ENCODE measurements around the gene RAB1A. TPM values are rescaled to one million over a fixed set of nuclear protein-coding genes. Genes with fewer than 3 reads are reported as not detected.

The RAB1A gene
- total and polyA plus RNA-seq, 9 of the 15 experiments (the other 6 are each of a cell fraction or from before 2014, with no cell fraction given): 43.8 to 163 (median 67.7) TPM

- TF ChIP-seq, protein P1, sequence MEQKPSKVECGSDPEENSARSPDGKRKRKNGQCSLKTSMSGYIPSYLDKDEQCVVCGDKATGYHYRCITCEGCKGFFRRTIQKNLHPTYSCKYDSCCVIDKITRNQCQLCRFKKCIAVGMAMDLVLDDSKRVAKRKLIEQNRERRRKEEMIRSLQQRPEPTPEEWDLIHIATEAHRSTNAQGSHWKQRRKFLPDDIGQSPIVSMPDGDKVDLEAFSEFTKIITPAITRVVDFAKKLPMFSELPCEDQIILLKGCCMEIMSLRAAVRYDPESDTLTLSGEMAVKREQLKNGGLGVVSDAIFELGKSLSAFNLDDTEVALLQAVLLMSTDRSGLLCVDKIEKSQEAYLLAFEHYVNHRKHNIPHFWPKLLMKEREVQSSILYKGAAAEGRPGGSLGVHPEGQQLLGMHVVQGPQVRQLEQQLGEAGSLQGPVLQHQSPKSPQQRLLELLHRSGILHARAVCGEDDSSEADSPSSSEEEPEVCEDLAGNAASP (IDR thresholded peaks at IDR 0.05): no peak
- TF ChIP-seq, protein P2, sequence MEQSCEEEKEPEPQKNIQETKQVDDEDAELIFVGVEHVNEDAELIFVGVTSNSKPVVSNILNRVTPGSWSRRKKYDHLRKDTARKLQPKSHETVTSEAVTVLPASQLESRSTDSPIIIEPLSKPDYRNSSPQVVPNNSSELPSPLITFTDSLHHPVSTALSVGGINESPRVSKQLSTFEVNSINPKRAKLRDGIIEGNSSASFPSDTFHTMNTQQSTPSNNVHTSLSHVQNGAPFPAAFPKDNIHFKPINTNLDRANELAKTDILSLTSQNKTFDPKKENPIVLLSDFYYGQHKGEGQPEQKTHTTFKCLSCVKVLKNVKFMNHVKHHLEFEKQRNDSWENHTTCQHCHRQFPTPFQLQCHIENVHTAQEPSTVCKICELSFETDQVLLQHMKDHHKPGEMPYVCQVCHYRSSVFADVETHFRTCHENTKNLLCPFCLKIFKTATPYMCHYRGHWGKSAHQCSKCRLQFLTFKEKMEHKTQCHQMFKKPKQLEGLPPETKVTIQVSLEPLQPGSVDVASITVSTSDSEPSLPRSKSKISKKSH (CRISPR knock-in tag; IDR thresholded peaks at IDR 0.05): no peak
- peak in 1 of 2 experiments; percentile 28; a peak in 1 of 4 replicates for TF ChIP-seq UBTF (IDR thresholded peaks at IDR 0.05; ENCODE audit: borderline replicate concordance in 1 of 2, low read depth in 2 of 2, low read length in 2 of 2)
- no peak for TF ChIP-seq ZNF436 (CRISPR knock-in tag; IDR thresholded peaks at IDR 0.05)
- TF ChIP-seq, protein P3, sequence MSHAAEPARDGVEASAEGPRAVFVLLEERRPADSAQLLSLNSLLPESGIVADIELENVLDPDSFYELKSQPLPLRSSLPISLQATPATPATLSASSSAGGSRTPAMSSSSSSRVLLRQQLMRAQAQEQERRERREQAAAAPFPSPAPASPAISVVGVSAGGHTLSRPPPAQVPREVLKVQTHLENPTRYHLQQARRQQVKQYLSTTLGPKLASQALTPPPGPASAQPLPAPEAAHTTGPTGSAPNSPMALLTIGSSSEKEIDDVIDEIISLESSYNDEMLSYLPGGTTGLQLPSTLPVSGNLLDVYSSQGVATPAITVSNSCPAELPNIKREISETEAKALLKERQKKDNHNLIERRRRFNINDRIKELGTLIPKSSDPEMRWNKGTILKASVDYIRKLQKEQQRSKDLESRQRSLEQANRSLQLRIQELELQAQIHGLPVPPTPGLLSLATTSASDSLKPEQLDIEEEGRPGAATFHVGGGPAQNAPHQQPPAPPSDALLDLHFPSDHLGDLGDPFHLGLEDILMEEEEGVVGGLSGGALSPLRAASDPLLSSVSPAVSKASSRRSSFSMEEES (CRISPR knock-in tag; IDR thresholded peaks at IDR 0.05): no peak
- TF ChIP-seq ZNF143 (CRISPR knock-in tag; IDR thresholded peaks at IDR 0.05): peak; percentile 93
- no peak for TF ChIP-seq HMG20B (CRISPR knock-in tag; IDR thresholded peaks at IDR 0.05)
- no peak for TF ChIP-seq CEBPZ (IDR thresholded peaks at IDR 0.05; ENCODE audit: borderline replicate concordance, low read depth, low read length)
- TF ChIP-seq SNRNP70 (optimal IDR thresholded peaks at IDR 0.05; ENCODE audit: low read depth, low read length): no peak
- peak; percentile 17; the same call in 1 of the 2 replicates for TF ChIP-seq SOX6 (IDR thresholded peaks at IDR 0.05)
- no peak for TF ChIP-seq PPARD (CRISPR knock-in tag; IDR thresholded peaks at IDR 0.05)
- no peak for TF ChIP-seq ZNF583 (CRISPR knock-in tag; IDR thresholded peaks at IDR 0.05)
- no peak for TF ChIP-seq ZNF184 (CRISPR knock-in tag; IDR thresholded peaks at IDR 0.05)
- no peak; the same call in 1 of the 2 replicates for TF ChIP-seq DMBX1 (CRISPR knock-in tag; IDR thresholded peaks at IDR 0.05; ENCODE audit: borderline replicate concordance)
- TF ChIP-seq ZNF134 (CRISPR knock-in tag; conservative IDR thresholded peaks at IDR 0.05): 0 out of 2 replicates have a peak, but pooled peaks have one; percentile 16
- TF ChIP-seq NFE2 (IDR thresholded peaks at IDR 0.05; ENCODE audit: low read depth): peak; percentile 31; the same call in 1 of the 2 replicates
- no peak for TF ChIP-seq HDAC8 (tag; IDR thresholded peaks at IDR 0.05)
Observed at GRCh38 chr2:65129826-65130663, at the start of gene RAB1A (continued).

All from K562 (cell line).